ENCODE data around the gene LDLRAP1. TPM values are rescaled to one million over a fixed set of nuclear protein-coding genes. Genes with fewer than 3 reads are reported as not detected.

LDLRAP1 gene
- total RNA-seq, 2 experiments from 2014 or later, result 64.4 to 65.3 TPM

DNA sequence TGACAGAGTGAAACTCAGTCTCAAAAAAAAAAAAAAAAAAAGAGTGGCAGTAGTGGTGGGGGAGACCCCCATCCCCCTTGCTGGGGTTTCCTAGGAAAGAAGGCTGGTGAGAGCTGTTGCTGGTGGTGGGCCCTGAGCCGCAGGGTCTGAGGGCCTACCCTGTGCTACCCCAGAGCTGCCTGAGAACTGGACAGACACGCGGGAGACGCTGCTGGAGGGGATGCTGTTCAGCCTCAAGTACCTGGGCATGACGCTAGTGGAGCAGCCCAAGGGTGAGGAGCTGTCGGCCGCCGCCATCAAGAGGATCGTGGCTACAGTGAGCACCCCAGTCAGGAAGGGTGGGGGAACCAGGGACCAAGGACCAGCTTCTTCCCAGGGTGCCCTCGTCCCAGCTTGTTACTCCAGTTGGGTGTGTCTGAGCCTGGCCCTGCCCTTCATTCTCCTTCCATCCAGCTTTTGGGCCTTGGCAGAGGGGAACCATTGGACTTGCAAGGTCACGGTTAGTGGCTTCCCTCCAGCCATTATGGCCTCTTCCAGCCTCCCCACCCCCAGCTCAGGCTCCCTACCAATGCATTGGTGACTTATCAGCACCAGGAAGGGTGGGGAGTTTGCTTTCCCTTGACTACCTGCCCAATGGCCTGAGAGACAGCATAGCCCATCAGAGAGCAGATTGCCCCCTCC, 10.5 kb downstream of the LDLRAP1 start:
- H3K9me3 Mint-ChIP-seq, result no peaks in the 10 kb centered on the region
- peaks cover 92% of the 10 kb centered on the region for H3K4me1 Mint-ChIP-seq
- no peaks in the 10 kb centered on the region for H3K27me3 Mint-ChIP-seq
- ChIA-PET POLR2A (no interaction called here), CTCF (interaction anchor here (0.6 to 1.7 kb wide), 2 partner anchors 19 to 85 kb away, joined by 4 to 6 read pairs; no protein-coding TSS in a partner anchor)
- no peak overlapping the region for H3K4me3 Mint-ChIP-seq
- H3K36me3 Mint-ChIP-seq (ENCODE audit: low read depth), result peaks cover 56% of the 10 kb centered on the region
- peak overlapping the region; percentile 28 for H3K27ac Mint-ChIP-seq
- no peak for DNase-seq

GRCh38 chr1:25554430-25554780, 11.0 kb downstream of the LDLRAP1 start:
- Mint-ChIP-seq H3K9me3 (no peaks in the 10 kb centered on the region), H3K27ac (no peak overlapping the region), H3K27me3 (no peaks in the 10 kb centered on the region), H3K36me3 (ENCODE audit: low read depth) (peaks cover 61% of the 10 kb centered on the region), H3K4me3 (no peak overlapping the region), H3K4me1 (peaks cover 92% of the 10 kb centered on the region)
- DNase-seq, result no peak
- ChIA-PET CTCF (interaction anchor here (0.9 to 1.7 kb wide), 3 partner anchors 8 to 35 kb away, joined by 3 to 6 read pairs (median 3); no protein-coding TSS in a partner anchor), POLR2A (no interaction called here)

DNA sequence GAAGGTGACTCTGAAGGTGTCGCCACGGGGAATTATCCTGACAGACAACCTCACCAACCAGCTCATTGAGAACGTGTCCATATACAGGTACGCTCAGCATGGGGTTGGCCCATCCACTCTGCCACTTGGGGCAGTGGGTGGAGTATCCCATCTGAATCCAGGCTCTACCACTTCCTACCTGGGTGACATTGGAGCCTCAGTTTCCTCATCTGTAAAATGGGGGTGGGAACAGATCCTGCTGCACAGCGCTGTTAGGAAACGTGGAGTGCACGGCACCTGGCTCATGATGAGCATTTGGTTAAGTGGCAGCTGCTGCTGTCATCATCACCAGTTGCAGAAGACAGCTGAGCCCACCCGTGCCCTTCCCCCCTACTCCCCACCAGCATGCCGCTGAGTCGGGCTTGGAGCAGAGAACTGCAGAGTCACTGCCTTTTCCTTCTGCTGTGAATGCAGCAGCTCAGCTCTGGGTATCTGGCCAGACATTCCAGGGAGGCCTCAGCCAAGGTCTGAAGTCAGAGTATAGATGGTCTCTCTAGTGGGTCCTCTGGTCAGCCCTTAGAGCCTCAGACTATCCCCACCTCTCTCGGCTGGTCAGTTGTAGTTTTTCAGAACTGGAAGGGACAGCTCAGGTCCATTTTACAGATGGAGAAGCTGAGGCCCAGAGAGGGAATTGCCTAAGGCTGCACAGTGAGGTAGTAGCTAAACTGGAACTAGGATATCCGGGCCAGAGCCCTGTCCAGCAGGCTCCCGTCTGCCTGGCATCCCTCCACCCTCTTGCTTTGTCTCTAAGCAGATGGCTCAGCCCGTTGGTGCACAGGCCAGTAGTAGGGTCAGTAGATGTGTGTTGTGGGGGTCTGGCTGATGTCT, 11.7 kb downstream of the LDLRAP1 start:
- Mint-ChIP-seq H3K27ac (peak overlapping the region; percentile 62), H3K36me3 (ENCODE audit: low read depth) (peaks cover 65% of the 10 kb centered on the region), H3K4me1 (peaks cover 92% of the 10 kb centered on the region), H3K4me3 (no peak overlapping the region), H3K9me3 (no peaks in the 10 kb centered on the region), H3K27me3 (no peaks in the 10 kb centered on the region)
- POLR2A ChIA-PET, result no interaction called here
- no peak for DNase-seq
- CTCF ChIA-PET, result interaction anchor here (0.9 to 2.2 kb wide), 4 partner anchors 9 to 36 kb away, joined by 3 to 8 read pairs (median 4); no protein-coding TSS in a partner anchor

DNA sequence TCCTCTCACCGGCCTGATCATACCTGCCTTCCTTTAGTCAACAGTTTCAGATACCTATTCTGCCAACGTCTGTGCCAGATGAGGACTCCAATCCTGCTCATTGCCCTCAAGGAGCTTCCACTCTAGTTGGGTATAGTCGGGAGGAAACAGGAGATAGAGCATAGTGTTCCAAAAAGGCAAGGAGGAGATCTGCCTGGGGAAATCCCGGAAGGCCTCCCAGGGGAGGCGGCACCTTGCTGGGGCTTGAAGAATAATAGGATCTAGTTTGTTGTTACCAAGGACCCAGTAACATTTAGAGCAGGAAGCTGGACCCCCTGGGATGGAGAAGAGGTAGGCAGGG, 12.3 kb downstream of the LDLRAP1 start:
- Mint-ChIP-seq H3K9me3 (no peaks in the 10 kb centered on the region), H3K27me3 (no peaks in the 10 kb centered on the region), H3K36me3 (ENCODE audit: low read depth) (peaks cover 63% of the 10 kb centered on the region), H3K4me1 (peaks cover 92% of the 10 kb centered on the region), H3K4me3 (no peak overlapping the region), H3K27ac (peak overlapping the region; percentile 62)
- CTCF ChIA-PET, result interaction anchor here (1.4 to 2.2 kb wide), 2 partner anchors 9 kb away, joined by 3 to 8 read pairs; no protein-coding TSS in a partner anchor
- POLR2A ChIA-PET, result no interaction called here
- no peak for DNase-seq

- ChIA-PET CTCF (interaction anchor here (2.2 kb wide), 1 partner anchor 9 kb away, joined by 8 read pairs; no protein-coding TSS in a partner anchor), POLR2A (interaction anchor here (1.2 kb wide), 1 partner anchor 8 kb away, joined by 4 read pairs; no protein-coding TSS in a partner anchor)
- H3K27me3 Mint-ChIP-seq, result no peaks in the 10 kb centered on the region
- H3K4me3 Mint-ChIP-seq, result no peak overlapping the region
- H3K27ac Mint-ChIP-seq, result peak overlapping the region; percentile 81
- peaks cover 64% of the 10 kb centered on the region for H3K36me3 Mint-ChIP-seq (ENCODE audit: low read depth)
- no peaks in the 10 kb centered on the region for H3K9me3 Mint-ChIP-seq
- DNase-seq, result no peak
- peaks cover 92% of the 10 kb centered on the region for H3K4me1 Mint-ChIP-seq
Observed at GRCh38 chr1:25556132-25556670, 12.8 kb downstream of the LDLRAP1 start.

DNA sequence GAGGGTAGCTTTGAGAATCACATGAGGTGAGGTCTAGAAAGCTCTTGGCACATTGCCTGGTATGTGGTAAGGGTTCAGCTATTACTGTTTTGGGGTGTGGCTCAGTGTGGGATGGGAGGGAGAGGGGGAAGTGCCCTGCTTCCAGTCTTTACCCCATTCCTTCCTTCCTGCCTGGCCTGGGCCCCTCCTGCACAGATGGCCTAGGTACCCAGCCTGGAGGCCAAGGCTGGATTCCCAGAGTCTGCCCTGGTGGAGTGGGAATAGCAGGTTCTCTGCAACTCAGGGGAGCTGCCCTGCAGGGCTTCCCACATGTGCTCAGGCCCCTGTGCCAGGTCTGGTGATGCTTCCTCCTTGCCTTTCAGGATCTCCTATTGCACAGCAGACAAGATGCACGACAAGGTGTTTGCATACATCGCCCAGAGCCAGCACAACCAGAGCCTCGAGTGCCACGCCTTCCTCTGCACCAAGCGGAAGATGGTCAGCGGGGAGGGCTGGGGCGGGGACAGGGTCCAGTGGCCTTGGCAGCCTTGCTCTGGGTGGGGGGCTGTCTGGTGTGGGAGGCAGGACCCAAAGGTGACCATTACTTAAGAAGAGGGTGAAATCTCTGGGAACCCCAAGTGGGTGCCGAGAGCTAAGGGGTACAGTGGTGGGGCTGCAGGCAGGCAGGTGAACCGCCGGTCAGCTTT, 13.5 kb downstream of the LDLRAP1 start:
- Mint-ChIP-seq H3K9me3 (no peaks in the 10 kb centered on the region), H3K27me3 (no peaks in the 10 kb centered on the region), H3K27ac (peak overlapping the region; percentile 81), H3K4me1 (peaks cover 92% of the 10 kb centered on the region), H3K36me3 (ENCODE audit: low read depth) (peaks cover 71% of the 10 kb centered on the region), H3K4me3 (no peak overlapping the region)
- peak; percentile 55 for DNase-seq
- CTCF ChIA-PET, result interaction anchor here (0.6 to 2.2 kb wide), 3 partner anchors 8 to 1900 kb away, joined by 4 to 8 read pairs (median 4); no protein-coding TSS in a partner anchor
- POLR2A ChIA-PET, result interaction anchor here (1.2 kb wide), 1 partner anchor 9 kb away, joined by 4 read pairs; no protein-coding TSS in a partner anchor

GRCh38 chr1:25557543-25557942, 14.1 kb downstream of the LDLRAP1 start:
- Mint-ChIP-seq H3K9me3 (no peaks in the 10 kb centered on the region), H3K36me3 (ENCODE audit: low read depth) (peaks cover 75% of the 10 kb centered on the region), H3K27ac (peak overlapping the region; percentile 70), H3K27me3 (no peaks in the 10 kb centered on the region), H3K4me1 (peaks cover 92% of the 10 kb centered on the region), H3K4me3 (no peak overlapping the region)
- no peak for DNase-seq
- ChIA-PET CTCF (interaction anchor here (1.4 to 2.2 kb wide), 2 partner anchors 7 to 9 kb away, joined by 4 to 8 read pairs; no protein-coding TSS in a partner anchor), POLR2A (interaction anchor here (1.2 kb wide), 1 partner anchor 9 kb away, joined by 4 read pairs; no protein-coding TSS in a partner anchor)

DNA sequence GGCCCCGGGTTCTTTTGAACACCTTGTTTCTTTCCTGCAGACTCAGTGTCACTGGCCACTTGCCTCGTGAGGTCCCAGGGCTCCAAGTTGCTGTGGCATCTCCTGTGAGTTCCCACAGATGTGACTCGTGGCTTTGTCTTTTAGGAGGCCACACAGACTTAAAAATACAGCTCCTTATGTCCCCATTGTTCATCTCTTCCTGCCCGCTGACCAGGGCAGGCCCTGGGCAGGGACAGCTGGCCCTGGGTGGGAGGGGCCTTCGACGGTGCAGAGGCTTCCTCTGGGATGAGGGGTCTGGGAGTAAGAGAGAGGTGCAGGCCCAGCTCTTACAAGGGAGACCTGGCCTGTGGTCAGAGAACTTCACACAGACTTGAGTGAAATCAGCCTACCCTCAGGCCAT, 15.6 kb downstream of the LDLRAP1 start:
- Mint-ChIP-seq H3K9me3 (no peaks in the 10 kb centered on the region), H3K27ac (peak overlapping the region; percentile 98), H3K27me3 (no peaks in the 10 kb centered on the region), H3K4me3 (no peak overlapping the region), H3K4me1 (peaks cover 93% of the 10 kb centered on the region), H3K36me3 (ENCODE audit: low read depth) (peaks cover 77% of the 10 kb centered on the region)
- ChIA-PET CTCF (interaction anchor here (1.1 kb wide), 1 partner anchor 241 kb away, joined by 3 read pairs; the partner anchor contains the start of gene SELENON), POLR2A (no interaction called here)
- DNase-seq, result no peak

DNA sequence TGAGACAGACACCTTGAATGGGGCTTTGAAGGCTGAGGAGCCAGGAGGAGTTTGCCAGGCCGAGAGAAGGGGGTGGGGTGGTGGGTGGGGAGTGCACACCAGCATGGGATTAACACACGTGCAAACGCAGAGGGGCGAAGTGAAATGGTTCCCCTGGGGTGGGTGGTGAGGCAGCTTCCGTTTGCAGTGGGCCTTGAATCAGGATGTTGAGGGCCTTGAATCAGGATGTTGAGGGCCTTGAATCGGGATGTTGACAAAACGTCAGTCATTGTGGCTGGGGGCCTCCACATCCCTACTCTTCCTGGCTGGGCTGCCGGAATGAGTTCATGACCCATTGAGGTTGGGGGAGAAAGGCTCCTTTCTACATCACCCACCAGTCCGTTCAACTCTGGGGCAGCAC, 16.6 kb downstream of the LDLRAP1 start:
- CTCF ChIA-PET, result no interaction called here
- no peaks in the 10 kb centered on the region for H3K27me3 Mint-ChIP-seq
- H3K4me1 Mint-ChIP-seq, result peaks cover 95% of the 10 kb centered on the region
- H3K27ac Mint-ChIP-seq, result peak overlapping the region; percentile 98
- POLR2A ChIA-PET, result no interaction called here
- H3K4me3 Mint-ChIP-seq, result no peak overlapping the region
- H3K9me3 Mint-ChIP-seq, result no peaks in the 10 kb centered on the region
- DNase-seq, result no peak
- peaks cover 82% of the 10 kb centered on the region for H3K36me3 Mint-ChIP-seq (ENCODE audit: low read depth)

GRCh38 chr1:25560788-25561187, 17.4 kb downstream of the LDLRAP1 start:
- no peaks in the 10 kb centered on the region for H3K9me3 Mint-ChIP-seq
- DNase-seq, result no peak
- peak overlapping the region; percentile 98 for H3K27ac Mint-ChIP-seq
- peaks cover 80% of the 10 kb centered on the region for H3K36me3 Mint-ChIP-seq (ENCODE audit: low read depth)
- POLR2A ChIA-PET, result no interaction called here
- H3K27me3 Mint-ChIP-seq, result no peaks in the 10 kb centered on the region
- H3K4me1 Mint-ChIP-seq, result peaks cover 96% of the 10 kb centered on the region
- no peak overlapping the region for H3K4me3 Mint-ChIP-seq
- CTCF ChIA-PET, result interaction anchor here (1.3 kb wide), 1 partner anchor 11 kb away, joined by 4 read pairs; no protein-coding TSS in a partner anchor

DNA sequence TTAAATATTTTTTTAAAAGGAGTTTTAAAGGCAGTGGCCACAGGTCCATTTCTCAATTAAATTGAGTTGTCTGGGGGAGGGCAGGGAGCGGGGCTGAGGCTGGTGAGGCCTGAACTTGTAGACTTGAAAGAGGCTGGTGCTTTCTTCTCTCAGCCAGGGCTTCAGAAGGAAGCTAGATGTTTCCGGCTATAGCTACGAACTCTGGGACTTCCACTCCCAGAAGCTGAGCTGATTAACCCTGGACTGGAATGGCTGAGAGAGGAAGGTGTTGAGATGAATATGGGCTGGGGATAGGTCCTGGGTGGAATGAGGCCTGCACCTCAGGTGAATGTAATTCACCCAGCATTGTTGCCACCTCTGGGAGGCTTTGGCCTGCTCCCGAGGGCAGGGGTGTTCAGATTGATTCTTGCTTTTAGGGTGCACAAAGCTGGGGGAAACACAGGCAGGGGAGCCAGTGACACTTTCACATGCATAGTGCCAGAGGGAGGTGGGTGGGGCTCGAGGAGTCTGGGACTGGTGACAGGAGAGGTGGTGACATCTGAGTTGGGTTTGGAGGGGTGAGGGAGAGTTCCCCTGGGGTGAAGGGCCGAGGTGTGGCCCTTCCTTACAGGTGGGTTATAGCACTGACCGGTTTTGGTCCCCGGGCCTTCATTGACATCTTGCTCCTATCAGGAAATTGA, 18.2 kb downstream of the LDLRAP1 start:
- H3K27me3 Mint-ChIP-seq, result no peaks in the 10 kb centered on the region
- H3K9me3 Mint-ChIP-seq, result no peaks in the 10 kb centered on the region
- H3K4me3 Mint-ChIP-seq, result peak overlapping the region; percentile 37
- H3K27ac Mint-ChIP-seq, result peak overlapping the region; percentile 98
- peaks cover 82% of the 10 kb centered on the region for H3K36me3 Mint-ChIP-seq (ENCODE audit: low read depth)
- POLR2A ChIA-PET, result no interaction called here
- H3K4me1 Mint-ChIP-seq, result peaks cover 97% of the 10 kb centered on the region
- CTCF ChIA-PET, result interaction anchor here (0.6 to 1.3 kb wide), 3 partner anchors 11 to 1408 kb away, joined by 3 to 4 read pairs (median 3); no protein-coding TSS in a partner anchor
- DNase-seq, result no peak
